HG02943 (cell line): ENCODE data around the gene CYCS.
A peak's percentile ranks its signal among the peaks of the same experiment; 100 is the strongest.
"Not testable (repeated sequence)": the region's sequence is repeated elsewhere in the genome, so short reads cannot be mapped to it uniquely, and the experiment has no call there.

Experiments used
- ATAC-seq: cut with Tn5 transposase; IDR thresholded peaks from one replicate; pipeline ENCODE4 v1.9.1; 2021; ENCODE audit warnings: mild to moderate bottlenecking, low read depth, moderate library complexity; ENCODE audit not compliant: unreplicated experiment

Gene CYCS

DNA sequence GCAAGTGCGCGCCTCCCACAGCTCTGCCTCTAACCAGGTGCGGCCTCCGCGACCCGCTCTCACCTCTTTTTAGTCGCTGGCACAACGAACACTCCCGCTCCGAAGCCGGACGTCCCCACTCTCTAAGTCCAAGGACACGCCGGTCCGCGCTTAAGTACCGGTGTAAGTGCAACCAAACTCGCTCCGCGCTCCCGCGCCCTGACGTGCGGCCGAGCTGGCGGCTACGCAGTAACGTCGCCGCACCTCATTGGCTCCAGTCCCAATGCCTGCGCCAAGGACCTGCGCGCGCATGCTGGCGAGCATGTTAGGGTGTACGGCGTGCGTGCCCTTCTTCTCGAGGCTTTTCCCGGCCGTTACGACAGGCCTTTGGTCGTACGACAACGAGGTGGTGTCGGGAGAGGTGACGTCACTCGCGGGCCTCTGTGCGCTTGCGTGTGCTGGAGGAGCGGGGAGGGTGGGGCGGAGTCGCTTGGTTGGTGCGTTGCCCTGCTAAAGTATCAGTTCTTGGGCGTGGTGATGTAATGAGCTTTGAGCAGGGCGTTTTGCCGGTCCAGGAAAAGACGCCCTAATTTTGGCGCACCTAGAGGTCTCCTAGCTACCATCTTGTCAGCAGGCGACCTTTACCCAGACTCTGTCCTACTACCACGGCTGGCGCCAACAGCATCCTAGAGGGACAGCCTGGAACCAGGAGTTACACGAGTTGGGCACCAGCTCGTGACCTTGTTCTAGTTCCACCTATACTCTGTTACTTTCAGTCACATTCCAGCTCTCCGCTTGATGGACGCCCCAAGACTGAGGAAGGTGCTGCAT lies at the start of gene CYCS:
Gene CYCS (minus strand): TSS at position 124 of the 810 bp plus-strand sequence. CDS start 1,141 bp downstream, outside the sequence.
- ATAC-seq, result peak; percentile 90

DNA sequence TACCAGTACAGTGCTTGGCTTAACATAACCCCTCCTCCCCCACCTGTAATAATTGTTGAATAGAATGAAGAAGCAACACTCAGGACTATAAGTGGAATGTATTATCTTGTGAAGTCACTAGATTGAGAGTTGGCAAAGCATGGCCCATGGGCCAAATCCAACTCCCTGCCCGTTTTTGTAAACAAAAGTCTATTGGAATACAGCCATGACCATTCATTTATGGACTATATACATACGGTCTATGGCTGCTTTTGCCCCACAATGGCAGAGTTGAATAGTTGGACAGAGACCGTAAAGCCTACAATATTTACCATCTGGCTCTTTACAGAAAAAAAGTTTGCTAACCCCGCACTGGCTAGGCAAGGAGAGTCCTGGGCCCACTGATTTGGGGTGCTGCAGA lies 48.1 kb upstream of the CYCS start:
- no peak for ATAC-seq

DNA sequence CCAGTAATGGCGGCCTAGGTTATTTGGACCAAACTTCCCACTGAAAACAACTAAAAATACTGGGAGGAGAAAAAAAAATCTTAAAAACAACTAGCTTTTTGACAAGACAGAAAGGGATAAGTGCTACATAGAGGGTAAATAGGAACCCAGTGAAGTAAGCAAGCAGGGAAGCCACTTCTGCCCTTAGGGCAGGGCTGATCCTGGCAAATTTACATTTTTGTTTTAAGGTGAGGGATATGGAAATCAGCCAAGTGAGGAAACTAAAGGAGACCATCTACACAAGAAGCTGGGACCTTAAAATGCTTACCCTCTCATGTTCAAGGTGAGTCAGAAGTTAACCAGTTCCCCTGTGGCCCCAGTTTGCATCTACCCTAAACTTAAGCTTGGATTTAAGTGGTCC lies 46.5 kb upstream of the CYCS start:
- ATAC-seq, result no peak

DNA sequence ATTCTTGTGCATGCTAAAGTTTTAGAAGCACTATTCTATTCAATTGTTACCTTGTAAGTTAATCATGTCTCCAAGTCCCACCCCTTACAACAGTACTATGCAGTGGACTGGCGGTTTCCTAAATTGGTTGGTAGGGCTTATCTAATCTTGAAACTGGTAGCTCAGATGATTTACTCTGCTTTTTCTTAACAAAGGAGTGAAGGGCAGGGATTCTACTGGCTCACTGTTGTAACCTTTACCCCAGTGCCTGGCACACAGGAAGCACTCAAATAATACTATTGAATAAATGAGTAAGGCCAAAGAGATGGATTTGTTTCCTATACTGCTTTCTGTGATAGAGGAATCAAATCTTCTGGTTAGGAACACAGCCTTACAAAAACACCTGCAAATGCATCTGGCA lies 46.0 kb upstream of the CYCS start:
- no peak for ATAC-seq

DNA sequence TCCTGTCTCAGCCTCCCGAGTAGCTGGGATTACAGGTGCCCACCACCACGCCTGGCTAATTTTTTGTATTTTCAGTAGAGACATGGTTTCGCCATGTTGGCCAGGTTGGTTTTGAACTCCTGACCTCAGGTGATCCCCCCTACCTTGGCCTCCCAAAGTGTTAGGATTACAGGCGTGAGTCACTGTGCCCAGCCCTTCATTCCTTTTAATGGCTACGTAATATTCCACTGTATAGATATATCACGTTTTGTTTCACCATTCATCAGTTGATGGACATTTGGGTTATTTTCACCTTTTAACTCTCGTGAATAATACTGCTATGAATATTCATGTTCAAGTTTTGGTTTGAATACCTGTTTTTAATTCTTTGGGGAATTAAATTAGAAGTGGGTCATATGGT lies 44.6 kb upstream of the CYCS start:
- no peak for ATAC-seq

DNA sequence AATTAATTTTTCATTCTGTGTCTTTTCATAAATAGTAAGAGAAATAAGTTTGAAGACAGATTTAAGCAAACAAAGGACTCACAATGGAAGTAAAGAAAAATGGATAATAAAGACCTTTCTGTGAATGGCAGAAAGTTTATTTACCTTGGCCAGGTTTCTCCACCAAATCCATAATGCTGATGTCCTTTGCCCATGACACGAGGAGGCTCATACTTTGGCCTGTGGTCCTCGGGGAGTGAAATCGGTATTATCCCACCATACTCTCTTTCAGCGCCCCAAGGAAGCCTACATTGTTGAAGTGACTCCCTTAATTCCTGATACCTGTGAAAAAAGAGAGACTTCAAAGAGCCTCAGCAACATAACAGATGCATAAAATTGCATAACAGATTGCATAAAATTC lies 43.1 kb upstream of the CYCS start:
- no peak for ATAC-seq

DNA sequence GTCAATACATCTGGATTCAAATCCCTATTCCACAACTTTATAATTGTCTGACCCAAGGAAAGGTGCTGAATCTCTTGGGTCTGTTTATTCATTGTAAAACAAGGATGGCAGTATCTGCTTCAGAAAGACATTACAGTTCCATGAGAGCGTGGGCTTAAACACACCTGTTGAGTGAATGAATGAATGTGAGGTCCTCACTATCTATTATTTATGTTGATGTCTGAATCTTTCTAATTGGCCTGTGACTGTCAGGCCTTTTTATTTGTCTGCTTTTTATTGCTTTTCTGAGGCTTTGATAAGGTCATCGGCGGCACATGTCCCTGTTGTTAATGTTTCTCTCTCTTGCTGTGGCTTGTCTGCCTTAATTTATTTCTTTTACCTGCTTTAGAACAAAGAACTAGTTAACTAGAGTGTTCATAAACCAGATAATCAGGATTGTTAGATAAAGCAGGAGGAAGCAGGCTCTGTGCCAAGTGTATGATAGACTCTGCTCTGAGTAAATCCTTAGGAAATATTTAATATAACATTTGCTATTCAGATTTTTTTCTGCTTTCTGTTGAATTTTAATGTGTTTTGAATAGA lies 42.3 kb upstream of the CYCS start:
- no peak for ATAC-seq

- not testable (repeated sequence) for ATAC-seq
Measured at GRCh38 chr7:25159983-25160596, 35.0 kb upstream of the CYCS start.

DNA sequence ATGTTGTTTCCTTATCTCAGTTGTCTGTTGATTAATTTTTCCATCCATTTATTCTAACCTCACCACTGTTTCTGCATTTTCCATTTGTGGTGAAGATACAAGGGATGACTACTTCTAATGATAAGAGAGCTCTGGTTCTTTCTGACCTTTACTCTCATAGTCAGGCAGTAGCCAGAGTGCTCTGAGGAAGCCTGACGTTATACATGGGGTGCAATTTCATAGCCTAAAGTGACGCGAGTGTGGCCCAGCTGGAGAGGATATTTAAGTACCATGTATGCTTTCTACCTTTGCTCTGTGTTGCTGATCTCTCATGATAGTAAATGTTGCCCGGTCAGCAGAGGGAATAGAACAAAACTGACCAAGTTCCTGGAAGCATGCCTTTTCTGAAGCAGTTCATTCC lies 33.9 kb upstream of the CYCS start:
- no peak for ATAC-seq

DNA sequence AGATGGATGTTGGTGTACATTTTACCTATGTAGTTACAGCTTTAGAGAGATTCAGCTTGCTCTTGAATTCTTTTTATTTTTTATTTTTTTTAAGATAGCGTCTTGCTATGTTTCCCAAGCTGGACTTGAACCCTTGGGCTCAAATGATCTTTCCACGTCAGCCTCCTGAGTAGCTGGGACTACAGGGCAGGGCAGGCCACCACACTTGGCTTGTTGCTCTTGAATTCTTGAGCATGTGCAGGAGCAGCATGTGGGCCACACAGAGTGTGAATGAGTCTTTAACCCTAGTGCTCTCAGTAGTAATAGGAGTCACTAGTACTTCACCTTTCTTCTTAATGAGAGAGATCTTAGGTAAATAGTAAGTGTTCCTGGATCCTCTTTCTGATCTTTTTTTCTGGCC lies 26.7 kb upstream of the CYCS start:
- no peak for ATAC-seq

- no peak for ATAC-seq
Measured at GRCh38 chr7:25149836-25150235, 24.8 kb upstream of the CYCS start.

- ATAC-seq, result no peak
Measured at GRCh38 chr7:25148772-25149575, 23.9 kb upstream of the CYCS start.

GRCh38 chr7:25143763-25144162 lies 18.7 kb upstream of the CYCS start:
- no peak for ATAC-seq

DNA sequence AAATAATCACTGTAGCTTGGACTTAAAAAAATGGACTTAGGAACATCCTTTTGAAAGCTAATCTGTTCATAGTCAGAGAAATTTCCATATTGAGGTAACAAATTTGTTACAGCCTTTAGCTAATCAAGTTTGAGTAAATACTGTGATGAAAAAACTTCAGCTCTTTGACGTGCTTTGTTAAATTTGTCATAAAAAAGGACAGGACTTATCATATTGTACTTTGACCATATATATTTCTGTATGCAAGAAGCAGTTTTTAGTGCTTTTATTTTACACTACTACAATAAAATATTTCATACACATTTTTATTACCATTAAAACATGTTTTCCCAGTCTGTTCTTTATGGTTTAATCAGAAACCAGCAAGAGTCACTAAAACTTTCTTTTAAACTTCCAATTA lies 14.5 kb upstream of the CYCS start:
- no peak for ATAC-seq

GRCh38 chr7:25134358-25135010 lies 9.4 kb upstream of the CYCS start:
- ATAC-seq, result no peak

DNA sequence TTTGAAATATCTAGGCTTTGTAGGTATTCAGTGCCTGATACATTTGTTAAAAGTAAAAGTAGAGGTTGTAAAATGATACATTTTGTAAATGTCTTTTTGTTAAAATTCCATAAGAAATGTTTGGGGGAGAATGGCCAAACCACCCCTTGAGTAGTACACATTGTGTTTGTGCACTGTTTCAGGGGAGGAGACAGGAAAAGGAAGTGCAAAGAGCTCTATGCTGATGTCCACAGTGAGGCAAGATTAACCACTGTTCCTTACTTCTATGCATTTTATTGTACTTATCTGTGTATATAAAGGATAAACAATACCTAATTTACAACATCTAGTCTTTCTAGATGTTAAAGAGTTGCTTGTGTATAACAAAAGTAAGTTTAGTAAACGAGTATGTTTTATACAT lies 7.4 kb upstream of the CYCS start:
- no peak for ATAC-seq

GRCh38 chr7:25126751-25127150 lies 1.7 kb upstream of the CYCS start:
- ATAC-seq, result no peak

GRCh38 chr7:25124465-25125136 lies 459 bp downstream of the CYCS start:
- ATAC-seq, result peak; percentile 25

DNA sequence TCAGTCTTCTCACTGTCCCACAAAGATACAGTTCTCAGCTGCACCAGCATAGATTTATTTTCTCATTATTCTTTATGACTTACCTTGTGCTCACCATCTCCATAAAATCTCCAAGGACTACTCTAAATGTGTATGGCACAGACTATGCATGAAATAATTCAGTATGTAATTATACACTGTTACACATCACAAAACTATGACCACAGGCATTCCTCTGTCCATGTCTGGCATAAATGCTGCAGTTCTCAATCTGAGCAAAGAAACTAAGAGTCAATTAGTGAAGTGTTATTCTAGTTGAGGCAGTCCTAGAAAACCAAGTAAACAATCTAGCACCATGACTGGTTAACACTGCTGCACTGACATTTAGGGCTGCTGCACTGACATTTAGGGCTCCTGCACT lies 2.7 kb downstream of the CYCS start:
- ATAC-seq, result no peak

DNA sequence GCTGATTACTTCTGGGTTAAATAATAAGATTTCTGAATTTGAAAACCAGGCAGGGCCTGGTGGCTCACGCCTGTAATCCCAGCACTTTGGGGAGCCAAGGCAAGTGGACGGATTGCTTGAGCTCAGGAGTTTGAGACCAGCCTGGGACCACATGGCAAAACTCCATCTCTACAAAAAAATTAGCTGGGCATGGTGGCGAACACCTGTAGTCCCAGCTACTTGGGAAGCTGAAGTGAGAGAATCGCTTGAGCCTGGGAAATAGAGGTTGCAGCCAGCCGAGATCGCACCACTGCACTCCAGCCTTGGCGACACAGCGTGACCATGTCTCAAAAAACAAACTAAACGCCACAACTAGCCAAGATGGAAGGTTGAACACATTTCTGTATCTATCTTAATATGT lies 3.5 kb downstream of the CYCS start:
- ATAC-seq, result no peak
